ENCODE results near the gene THRSP.
A peak's percentile ranks its signal among the peaks of the same experiment; 100 is the strongest.

Gene THRSP

DNA sequence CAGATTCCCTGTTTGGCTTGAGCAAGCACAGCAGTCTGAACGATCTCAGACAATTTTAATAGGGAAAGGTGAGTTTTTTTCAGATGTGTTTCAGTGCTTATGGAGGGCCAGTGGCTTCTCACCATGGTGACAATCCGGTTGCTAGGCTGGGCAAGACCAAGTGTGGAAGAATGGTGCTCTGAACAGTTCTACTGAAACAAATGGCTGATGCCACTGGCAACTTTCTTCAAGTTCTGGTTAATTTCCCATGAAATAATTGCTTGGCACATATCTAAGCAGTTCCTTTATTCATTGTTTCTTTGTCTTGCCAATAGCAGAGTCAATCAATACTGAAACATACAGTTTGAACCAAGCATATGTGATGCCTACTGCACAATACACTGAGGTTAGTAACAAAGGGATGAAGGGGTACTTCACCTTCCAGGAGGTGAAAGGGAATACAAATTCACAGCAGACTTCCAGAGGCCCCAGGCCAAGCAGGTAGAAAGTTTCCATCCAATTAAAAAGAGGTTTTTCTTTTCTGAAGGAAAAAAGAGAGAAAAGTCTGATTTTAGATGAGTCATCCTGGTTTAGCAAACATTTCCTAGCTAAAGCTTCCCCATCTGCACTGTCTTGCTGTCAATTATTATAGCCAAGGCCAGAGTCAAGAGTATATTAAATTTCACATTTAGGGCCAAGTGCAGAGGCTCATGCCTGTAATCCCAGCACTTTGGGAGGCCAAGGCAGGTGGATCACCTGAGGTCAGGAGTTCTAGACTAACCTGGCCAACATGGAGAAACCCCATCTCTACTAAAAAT lies 37.2 kb downstream of the THRSP start:
- Histone ChIP-seq H3K27me3 (ENCODE audit: low read depth) (no peaks in the 10 kb centered on the region), H3K36me3 (replicated peaks) (peaks cover 28% of the 10 kb centered on the region), H3K4me3 (no peak overlapping the region), H3K9me3 (no peaks in the 10 kb centered on the region), H3K4me1 (no peaks in the 10 kb centered on the region)
- DNase-seq (ENCODE audit: low spot score in 2 of 2) = no peak
- in situ Hi-C loops (cut with MboI; ENCODE audit: low sequenced_read_pairs) = no loop called here

DNA sequence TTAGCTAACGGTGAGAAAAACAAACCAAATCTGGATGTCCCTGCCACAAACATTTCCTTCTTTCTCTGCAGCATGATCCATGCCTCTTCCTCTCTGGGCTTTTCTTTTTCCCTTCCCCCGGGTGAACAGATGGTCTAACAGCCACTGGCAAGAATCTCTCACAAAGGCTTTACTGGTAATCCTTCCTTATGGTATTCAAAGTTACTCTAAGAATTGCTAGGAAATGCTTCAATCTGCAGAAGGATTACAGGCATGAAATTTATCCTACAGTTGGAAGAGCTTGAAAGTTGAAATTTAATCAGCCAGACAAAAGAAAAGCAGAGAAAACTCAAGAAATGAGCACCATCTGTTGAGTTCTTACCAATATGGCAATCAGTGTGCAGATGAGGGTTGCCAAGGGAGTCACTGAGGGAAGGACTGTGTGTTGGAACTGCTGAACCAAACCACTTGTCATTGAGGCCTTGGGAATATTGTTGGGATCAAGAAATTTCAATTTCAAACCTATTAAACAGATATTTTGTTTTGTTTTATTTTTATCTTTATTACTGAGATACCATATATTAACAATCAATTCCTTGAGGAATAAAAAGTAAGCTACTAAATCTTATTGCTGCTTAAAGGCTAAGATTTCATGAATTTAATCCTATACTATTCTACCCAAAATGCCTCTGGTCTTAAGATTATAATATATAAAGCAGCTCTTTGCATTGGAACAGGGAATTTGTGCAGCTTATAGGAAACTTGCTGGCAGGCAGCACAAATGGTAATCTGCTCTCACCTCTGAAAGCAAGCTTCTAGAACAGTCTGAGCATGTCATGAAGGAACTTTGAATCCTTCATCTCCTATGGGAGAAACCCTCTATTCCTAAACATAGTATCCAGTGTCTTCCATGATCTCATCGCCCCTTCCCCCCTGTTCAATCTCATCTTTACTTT lies 45.7 kb downstream of the THRSP start:
- Histone ChIP-seq H3K36me3 (replicated peaks) (peaks cover 20% of the 10 kb centered on the region), H3K4me1 (peaks cover 36% of the 10 kb centered on the region), H3K9me3 (no peaks in the 10 kb centered on the region), H3K27me3 (ENCODE audit: low read depth) (no peaks in the 10 kb centered on the region), H3K4me3 (no peak overlapping the region)
- in situ Hi-C loops (cut with MboI; ENCODE audit: low sequenced_read_pairs) = no loop called here
- peak; percentile 50 to 68 for DNase-seq (ENCODE audit: low spot score in 2 of 2)

DNA sequence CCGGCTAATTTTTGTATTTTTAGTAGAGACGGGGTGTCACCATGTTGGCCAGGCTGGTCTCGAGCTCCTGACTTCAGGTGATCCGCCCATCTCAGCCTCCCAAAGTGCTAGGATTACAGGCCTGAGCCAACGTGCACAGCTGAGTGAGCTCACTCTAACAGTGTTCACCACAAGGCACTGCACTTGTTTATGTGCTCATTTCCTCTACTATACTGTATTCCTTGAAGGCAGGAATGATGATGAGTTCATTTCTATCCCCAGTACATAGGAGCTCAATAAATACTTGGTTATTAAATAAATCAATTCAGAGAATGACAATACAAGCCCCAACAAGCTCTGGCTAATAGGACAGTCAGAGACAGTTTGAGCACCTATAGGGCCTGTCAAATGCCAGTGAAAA lies 46.7 kb downstream of the THRSP start:
- Histone ChIP-seq H3K4me1 (peaks cover 37% of the 10 kb centered on the region), H3K36me3 (replicated peaks) (peaks cover 19% of the 10 kb centered on the region), H3K9me3 (no peaks in the 10 kb centered on the region), H3K4me3 (no peak overlapping the region), H3K27me3 (ENCODE audit: low read depth) (no peaks in the 10 kb centered on the region)
- DNase-seq (ENCODE audit: low spot score in 2 of 2) = no peak
- in situ Hi-C loops (cut with MboI; ENCODE audit: low sequenced_read_pairs) = no loop called here

- Histone ChIP-seq H3K4me1 (peaks cover 37% of the 10 kb centered on the region), H3K36me3 (replicated peaks) (peaks cover 19% of the 10 kb centered on the region), H3K4me3 (no peak overlapping the region), H3K9me3 (no peaks in the 10 kb centered on the region), H3K27me3 (ENCODE audit: low read depth) (no peaks in the 10 kb centered on the region)
- DNase-seq (ENCODE audit: low spot score in 2 of 2) = no peak
- in situ Hi-C loops (cut with MboI; ENCODE audit: low sequenced_read_pairs) = no loop called here
Measured at GRCh38 chr11:78110830-78111229, 47.2 kb downstream of the THRSP start.

- no peaks in the 10 kb centered on the region for H3K27me3 ChIP-seq (ENCODE audit: low read depth)
- no peak overlapping the region for H3K4me3 ChIP-seq
- H3K4me1 ChIP-seq = peaks cover 37% of the 10 kb centered on the region
- H3K36me3 ChIP-seq (replicated peaks) = peaks cover 19% of the 10 kb centered on the region
- no peak for DNase-seq (ENCODE audit: low spot score in 2 of 2)
- in situ Hi-C loops (cut with MboI; ENCODE audit: low sequenced_read_pairs) = no loop called here
- H3K9me3 ChIP-seq = no peaks in the 10 kb centered on the region
Measured at GRCh38 chr11:78111298-78111697, 47.6 kb downstream of the THRSP start.

GRCh38 chr11:78112582-78113275 lies 49.1 kb downstream of the THRSP start:
- Histone ChIP-seq H3K36me3 (replicated peaks) (peaks cover 18% of the 10 kb centered on the region), H3K9me3 (no peaks in the 10 kb centered on the region), H3K4me3 (no peak overlapping the region), H3K4me1 (peaks cover 37% of the 10 kb centered on the region), H3K27me3 (ENCODE audit: low read depth) (no peaks in the 10 kb centered on the region)
- in situ Hi-C loops (cut with MboI; ENCODE audit: low sequenced_read_pairs) = no loop called here
- peak; percentile 82 to 100 for DNase-seq (ENCODE audit: low spot score in 2 of 2)
